Neural cell (in vitro differentiated cells): Measurements from ENCODE around the gene SLC9A2.

Source experiments
- EP300 ChIP-seq: fragments of 450-650 bp; conservative IDR thresholded peaks from 2 replicates; pipeline ENCODE4 v1.6.1; 2014; ENCODE audit warnings: antibody characterized with exemption, mild to moderate bottlenecking, moderate library complexity; ENCODE audit not compliant: poor library complexity, severe bottlenecking
- EZH2 ChIP-seq: fragments of 200-600, 300-800 bp; shearing (Covaris generic), sonication (generic); IDR thresholded peaks from 2 replicates; pipeline ENCODE4 v1.6.1; 2014; ENCODE audit warnings: antibody characterized with exemption, low read length, borderline replicate concordance, mild to moderate bottlenecking; ENCODE audit not compliant: insufficient read depth, poor library complexity, severe bottlenecking
- MXI1 ChIP-seq: fragments of 450-650 bp; conservative IDR thresholded peaks from 2 replicates; pipeline ENCODE4 v1.6.1; 2014; ENCODE audit warnings: antibody characterized with exemption, mild to moderate bottlenecking; ENCODE audit not compliant: poor library complexity, severe bottlenecking
- POLR2AphosphoS5 ChIP-seq: IDR thresholded peaks from 2 replicates; pipeline ENCODE4 v1.6.1; 2012
- RAD21 ChIP-seq: fragments of 450-650 bp; conservative IDR thresholded peaks from 2 replicates; pipeline ENCODE4 v1.6.1; 2014; ENCODE audit warnings: antibody characterized with exemption, mild to moderate bottlenecking, moderate library complexity
- SMC3 ChIP-seq: fragments of 450-650 bp; conservative IDR thresholded peaks from 2 replicates; pipeline ENCODE4 v1.6.1; 2014; ENCODE audit warnings: antibody characterized with exemption, mild to moderate bottlenecking, moderate library complexity; ENCODE audit not compliant: poor library complexity
- TAF1 ChIP-seq: IDR thresholded peaks from 2 replicates; pipeline ENCODE4 v1.6.1; 2012; ENCODE audit warnings: low read depth
- TF ChIP-seq, protein P1 (sequence below): IDR thresholded peaks from 2 replicates; pipeline ENCODE4 v1.6.1; 2012; ENCODE audit warnings: borderline replicate concordance
- TF ChIP-seq, protein P2 (sequence below): fragments of 450-650 bp; IDR thresholded peaks from 2 replicates; pipeline ENCODE4 v1.5.1; 2014; ENCODE audit warnings: antibody characterized with exemption, mild to moderate bottlenecking, moderate library complexity; ENCODE audit not compliant: poor library complexity, severe bottlenecking

DNA sequence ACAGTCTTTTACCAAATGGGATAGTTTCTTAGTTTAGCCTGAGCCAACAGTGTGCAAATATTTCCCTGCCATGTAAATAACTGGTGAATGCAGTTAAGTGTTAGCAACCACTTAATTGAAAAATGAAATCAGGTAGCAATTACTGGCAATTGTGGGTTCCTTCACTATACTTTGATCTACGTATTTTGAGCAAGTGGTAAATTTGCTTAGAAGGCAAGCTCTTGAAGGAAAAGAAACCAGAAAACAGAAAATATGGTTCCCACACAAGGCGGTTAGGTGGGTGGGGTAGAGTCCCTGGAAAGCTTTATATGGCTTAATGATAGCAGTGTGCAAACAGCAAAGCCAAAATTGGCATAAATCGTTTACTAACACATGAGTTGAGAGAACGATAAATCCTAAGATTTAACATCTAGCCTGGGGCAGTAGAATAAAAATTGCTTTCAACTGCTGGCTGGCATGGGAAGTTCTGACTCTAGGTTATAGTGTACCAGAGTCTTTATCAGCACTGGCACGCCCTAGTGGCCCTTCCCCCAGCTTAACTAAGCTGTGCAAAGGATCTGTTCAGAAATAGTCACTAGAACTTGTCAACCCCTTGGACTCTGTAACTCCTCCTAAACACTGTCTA is 17.0 kb downstream of the SLC9A2 start:
- TF ChIP-seq, protein P1, sequence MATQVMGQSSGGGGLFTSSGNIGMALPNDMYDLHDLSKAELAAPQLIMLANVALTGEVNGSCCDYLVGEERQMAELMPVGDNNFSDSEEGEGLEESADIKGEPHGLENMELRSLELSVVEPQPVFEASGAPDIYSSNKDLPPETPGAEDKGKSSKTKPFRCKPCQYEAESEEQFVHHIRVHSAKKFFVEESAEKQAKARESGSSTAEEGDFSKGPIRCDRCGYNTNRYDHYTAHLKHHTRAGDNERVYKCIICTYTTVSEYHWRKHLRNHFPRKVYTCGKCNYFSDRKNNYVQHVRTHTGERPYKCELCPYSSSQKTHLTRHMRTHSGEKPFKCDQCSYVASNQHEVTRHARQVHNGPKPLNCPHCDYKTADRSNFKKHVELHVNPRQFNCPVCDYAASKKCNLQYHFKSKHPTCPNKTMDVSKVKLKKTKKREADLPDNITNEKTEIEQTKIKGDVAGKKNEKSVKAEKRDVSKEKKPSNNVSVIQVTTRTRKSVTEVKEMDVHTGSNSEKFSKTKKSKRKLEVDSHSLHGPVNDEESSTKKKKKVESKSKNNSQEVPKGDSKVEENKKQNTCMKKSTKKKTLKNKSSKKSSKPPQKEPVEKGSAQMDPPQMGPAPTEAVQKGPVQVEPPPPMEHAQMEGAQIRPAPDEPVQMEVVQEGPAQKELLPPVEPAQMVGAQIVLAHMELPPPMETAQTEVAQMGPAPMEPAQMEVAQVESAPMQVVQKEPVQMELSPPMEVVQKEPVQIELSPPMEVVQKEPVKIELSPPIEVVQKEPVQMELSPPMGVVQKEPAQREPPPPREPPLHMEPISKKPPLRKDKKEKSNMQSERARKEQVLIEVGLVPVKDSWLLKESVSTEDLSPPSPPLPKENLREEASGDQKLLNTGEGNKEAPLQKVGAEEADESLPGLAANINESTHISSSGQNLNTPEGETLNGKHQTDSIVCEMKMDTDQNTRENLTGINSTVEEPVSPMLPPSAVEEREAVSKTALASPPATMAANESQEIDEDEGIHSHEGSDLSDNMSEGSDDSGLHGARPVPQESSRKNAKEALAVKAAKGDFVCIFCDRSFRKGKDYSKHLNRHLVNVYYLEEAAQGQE, result no peak
- TF ChIP-seq, protein P2, sequence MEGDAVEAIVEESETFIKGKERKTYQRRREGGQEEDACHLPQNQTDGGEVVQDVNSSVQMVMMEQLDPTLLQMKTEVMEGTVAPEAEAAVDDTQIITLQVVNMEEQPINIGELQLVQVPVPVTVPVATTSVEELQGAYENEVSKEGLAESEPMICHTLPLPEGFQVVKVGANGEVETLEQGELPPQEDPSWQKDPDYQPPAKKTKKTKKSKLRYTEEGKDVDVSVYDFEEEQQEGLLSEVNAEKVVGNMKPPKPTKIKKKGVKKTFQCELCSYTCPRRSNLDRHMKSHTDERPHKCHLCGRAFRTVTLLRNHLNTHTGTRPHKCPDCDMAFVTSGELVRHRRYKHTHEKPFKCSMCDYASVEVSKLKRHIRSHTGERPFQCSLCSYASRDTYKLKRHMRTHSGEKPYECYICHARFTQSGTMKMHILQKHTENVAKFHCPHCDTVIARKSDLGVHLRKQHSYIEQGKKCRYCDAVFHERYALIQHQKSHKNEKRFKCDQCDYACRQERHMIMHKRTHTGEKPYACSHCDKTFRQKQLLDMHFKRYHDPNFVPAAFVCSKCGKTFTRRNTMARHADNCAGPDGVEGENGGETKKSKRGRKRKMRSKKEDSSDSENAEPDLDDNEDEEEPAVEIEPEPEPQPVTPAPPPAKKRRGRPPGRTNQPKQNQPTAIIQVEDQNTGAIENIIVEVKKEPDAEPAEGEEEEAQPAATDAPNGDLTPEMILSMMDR, result no peak
- TF ChIP-seq EZH2 (no peak), SMC3 (no peak), RAD21 (no peak), EP300 (no peak), POLR2AphosphoS5 (no peak), TAF1 (no peak), MXI1 (no peak)
